T47D (cell line): ENCODE results near the gene ADD3.
A peak's percentile ranks its signal among the peaks of the same experiment; 100 is the strongest.

Experiments
- DNase-seq, 2 experiments: peaks; one replicate each; pipeline versions ENCODE4 v3.0.0 to v3.0.0-alpha.2; 2011 to 2012; ENCODE audit warnings: low read depth in 1 of 2, low spot score in 1 of 2
- JUND ChIP-seq: IDR thresholded peaks from 2 replicates; pipeline ENCODE4 v1.6.1; 2012; ENCODE audit warnings: low read depth
- in situ Hi-C: cut with HindIII; loops from 2 replicates; pipeline ENCODE4 v1.10.0; 2016; ENCODE audit warnings: low sequenced_read_pairs, low pct_unique_long_range_greater_than_20kb

ADD3 gene, protein sequence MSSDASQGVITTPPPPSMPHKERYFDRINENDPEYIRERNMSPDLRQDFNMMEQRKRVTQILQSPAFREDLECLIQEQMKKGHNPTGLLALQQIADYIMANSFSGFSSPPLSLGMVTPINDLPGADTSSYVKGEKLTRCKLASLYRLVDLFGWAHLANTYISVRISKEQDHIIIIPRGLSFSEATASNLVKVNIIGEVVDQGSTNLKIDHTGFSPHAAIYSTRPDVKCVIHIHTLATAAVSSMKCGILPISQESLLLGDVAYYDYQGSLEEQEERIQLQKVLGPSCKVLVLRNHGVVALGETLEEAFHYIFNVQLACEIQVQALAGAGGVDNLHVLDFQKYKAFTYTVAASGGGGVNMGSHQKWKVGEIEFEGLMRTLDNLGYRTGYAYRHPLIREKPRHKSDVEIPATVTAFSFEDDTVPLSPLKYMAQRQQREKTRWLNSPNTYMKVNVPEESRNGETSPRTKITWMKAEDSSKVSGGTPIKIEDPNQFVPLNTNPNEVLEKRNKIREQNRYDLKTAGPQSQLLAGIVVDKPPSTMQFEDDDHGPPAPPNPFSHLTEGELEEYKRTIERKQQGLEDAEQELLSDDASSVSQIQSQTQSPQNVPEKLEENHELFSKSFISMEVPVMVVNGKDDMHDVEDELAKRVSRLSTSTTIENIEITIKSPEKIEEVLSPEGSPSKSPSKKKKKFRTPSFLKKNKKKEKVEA

DNA sequence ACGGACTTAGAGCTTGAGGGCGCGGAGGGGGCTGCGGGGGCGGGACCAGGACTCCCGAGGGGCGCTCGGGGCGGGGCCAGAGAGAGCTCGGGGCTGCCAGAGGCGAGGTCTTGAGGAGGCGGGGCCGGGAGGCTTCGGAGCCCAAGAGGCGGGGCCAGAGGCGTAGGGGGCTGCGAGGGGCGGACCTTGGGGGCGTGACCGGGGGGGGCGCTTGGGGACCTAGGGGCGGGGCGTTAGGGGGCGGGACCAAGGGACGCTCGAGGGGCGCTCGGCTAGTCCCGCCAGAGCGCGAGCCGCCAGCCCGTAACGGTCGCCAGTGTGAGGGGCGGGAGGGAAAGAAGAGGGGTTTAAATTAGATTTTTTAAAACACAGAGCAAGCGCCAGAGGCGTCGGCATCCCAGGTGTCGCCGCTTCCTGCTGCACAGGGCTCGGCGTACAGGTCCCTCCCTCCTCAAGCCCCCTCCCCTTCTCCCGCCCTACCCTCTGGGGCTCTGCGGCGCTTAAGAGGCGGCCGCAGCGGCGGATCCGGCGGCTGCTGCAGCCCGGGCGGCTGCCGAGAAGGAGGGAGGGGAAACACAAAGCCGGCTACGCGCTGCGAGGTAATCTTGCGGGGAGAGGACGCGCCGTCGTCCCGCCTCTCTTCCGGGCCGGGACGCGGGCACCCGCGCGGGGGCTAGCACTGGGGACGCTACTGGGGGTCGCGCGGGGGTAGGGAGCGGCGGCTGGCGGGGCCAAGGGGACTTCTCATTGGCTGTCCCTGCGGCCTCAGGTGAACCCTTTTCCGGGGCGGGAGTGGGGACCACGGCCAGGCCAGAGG lies at the start of gene ADD3:
Gene ADD3, plus strand, starts transcription at position 284 of the 817 bp plus-strand sequence. CDS start 92,670 bp downstream, outside the sequence.
- in situ Hi-C loops, result no loop called here
- no peak for TF ChIP-seq JUND
- peak; percentile 28 to 72 for DNase-seq

DNA sequence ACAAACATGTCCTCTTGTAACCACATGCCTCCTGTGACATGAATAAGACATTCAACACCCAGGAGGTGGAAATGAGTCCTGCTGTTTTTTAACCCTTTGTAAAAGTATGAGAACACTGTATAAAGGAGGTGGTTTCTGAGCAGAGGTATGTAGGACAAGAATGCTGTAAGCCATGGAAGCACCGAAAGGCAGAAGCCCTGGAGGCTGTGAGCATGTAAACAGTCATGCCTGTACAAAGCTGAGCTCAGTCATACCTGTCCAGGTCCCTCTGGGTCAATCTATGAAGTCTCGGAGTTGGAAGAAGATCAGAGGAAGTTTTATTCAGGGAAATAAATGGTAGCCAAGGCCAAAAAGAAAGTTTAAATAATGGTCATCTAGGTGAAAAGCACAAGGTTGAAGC lies 49.7 kb upstream of the ADD3 start:
- no peak for DNase-seq
- no peak for TF ChIP-seq JUND
- in situ Hi-C loops, result no loop called here

DNA sequence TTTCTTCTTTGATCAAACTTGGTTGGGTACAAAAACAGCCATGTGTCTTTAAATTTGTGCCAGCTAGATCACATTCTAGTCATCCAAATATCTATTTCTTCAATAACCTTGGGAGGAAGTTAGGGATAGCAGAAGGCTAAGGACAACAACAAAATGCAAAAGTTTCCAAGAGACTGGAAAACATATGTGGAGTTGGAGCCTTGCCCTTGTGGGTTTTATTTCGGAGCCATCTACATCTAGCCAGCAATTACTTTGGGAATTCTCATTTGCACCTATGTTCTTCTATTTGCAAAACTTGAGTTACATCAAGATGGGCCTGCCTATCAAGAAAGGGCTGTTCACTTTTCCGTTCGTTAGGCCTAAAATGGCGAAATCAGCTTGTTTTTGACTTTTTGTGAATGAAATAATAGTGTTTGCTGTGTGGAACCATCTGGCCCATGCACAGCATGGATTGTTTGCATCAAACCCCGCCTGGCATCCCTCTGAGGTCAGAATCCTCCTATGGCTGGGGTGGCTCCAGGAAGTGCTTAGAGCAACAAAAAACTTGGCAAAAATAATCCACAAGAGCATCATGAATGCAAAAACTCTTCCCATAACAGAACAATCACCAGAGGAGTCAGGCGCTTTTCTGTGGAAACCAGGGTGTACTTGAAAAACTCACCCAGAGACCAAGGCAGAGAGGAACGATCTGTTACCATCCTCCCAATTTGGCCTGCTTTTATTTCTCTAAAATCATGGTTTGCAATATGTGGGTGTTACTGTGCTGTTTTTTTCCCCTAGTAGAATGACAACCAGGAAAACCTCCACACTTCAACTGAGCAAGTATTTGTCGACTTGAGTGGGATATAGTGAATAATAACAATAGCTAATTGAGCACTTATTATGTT lies 48.3 kb upstream of the ADD3 start:
- in situ Hi-C loops, result no loop called here
- no peak for DNase-seq
- no peak for TF ChIP-seq JUND

DNA sequence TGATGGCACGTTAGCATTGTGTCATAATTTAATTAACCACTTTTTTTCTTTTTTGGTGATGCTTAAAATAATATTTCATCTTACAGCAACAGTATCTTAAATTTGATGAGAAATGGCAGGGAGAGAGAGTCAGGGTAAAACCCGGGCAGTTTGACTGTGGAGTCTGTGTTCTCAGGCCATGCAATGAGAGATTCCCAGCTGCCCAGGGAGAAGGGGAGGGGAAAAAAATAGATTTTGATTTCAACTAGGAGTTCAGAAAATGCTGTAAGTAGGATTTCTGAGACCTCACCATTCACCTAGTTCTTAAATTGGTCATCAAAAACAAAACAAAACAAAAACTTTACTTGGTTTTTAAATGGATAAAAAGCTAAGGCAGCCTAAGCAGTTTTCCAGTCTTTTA lies 47.1 kb upstream of the ADD3 start:
- in situ Hi-C loops, result no loop called here
- DNase-seq, result no peak
- TF ChIP-seq JUND, result no peak

DNA sequence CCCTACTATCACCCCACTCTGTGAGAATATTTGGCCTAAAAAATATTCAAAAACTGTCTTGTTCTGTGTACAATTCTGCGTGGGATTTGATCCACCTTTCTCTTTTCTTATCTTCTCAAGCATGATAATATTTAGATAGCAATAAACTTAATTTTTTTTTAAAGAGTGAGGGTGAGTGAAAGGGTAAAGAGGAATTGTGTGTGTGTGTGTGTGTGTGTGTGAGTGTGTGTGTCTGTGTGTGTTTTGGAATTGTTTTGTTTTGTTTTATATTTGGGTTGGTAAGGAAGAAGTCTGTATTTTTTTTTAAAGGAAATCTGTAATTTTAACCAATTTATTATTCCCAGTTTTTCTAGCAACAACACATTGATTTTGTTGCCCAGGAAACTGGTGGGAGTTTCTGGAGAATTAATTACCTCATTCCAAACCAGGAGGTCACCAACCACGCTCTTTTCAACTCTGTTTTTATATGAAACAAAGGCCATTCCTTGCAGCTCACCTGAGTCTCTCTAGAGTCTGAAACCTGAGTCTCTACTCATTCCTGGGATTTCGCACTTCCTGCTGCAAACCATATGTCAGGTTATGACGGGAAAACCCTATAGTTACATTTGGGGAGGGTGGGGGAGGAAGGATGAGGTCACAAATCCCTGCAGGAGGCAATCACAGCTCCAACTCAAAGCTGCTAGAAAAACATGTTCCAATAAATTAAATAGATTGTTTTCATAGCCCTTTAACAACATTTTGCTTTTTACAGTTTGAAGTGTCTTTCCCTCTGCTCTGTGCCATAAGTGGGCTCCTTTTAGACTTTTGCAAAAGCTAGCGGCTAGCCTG lies 46.4 kb upstream of the ADD3 start:
- no peak for DNase-seq
- in situ Hi-C loops, result no loop called here
- no peak for TF ChIP-seq JUND

DNA sequence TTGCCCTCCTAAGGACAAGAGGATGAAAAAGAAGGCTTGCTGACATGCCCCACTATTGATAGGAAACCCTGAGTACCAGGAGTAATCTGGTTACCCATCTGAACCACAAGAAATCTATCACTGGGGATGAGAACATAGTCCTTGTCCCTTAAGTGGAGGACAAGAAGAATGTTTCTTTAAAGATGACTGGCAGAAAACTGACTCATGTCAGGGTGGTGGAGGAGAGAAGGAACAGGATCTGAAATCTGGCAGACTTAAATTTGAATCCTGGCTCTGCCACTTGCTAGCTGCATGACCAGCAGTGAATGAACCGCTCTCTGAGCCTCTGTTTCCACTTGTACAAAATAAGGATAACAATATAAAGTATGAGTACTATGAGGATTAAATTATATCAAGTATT lies 45.5 kb upstream of the ADD3 start:
- no peak for DNase-seq
- no peak for TF ChIP-seq JUND
- in situ Hi-C loops, result no loop called here

DNA sequence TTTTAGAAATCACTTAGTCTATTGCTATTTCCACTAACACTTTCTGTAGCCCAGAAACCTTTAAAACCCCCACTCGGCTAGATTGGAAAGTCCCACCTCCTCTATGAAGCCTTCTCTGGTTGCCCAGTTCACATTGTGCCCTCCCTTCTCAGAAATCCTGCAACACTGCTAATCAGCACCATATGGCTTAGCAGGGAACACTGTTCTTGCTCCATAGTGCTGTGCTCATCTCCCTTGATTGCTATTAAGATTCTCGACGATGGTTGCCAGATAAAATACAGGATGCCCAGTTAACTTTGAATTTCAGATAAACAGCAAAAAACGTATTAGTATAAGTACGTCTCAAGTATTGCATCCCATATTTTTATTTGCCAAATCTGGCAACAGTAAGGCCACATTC lies 44.3 kb upstream of the ADD3 start:
- no peak for DNase-seq
- TF ChIP-seq JUND, result no peak
- in situ Hi-C loops, result no loop called here

DNA sequence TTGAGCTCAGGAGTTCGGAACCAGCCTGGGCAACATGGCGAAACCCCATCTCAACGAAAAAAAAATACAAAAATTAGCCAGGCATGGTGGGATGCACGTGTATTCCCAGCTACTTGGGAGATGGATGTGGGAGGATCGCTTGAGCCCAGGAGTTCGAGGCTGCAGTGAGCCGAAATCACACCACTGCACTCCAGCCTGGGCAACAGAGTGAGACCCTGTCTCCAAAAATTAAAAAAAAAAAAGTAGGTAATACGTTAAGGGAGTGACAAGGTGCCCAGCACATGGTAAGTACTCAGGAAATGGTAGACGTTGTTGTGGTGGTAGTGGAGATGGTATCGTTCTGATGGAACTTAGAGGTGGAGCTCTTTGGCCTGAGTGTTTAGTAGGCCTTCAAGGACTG lies 43.5 kb upstream of the ADD3 start:
- in situ Hi-C loops, result no loop called here
- TF ChIP-seq JUND, result no peak

DNA sequence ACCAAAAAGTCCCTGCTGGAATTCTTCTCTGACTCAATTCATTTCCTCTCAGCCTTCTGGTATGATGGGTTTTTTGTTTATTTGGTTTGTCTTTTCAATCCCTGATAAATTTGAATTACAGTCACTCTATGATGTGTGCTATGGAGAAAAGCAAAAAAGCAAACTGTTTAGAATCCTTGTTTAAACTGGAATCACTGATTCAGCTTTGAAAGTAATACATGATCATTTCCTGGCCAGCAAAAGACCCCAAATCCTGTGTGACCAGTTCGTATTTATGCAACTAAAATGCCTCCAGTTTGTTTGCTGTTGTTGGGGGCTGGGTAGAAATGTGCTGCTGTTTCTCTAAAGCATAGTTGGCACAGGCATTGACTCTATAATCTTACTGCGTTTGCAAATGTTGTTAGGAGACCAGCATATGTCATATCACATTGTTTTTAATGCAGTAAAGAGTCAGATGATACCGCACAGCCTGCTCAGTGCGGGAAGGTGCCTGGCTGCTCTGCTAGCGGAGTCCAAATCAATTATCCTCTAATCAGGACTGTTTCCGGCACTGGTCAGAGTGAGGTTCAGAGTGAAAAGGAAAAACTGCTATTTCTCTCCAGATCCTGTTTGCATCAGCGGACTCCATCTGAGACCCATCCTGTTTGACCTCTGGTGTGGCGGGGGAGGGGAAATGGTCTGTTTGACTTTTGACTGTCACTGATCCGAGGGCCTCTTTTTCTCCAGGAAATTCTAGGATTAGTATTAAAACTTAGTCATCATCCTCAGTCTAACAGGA lies 40.6 kb upstream of the ADD3 start:
- in situ Hi-C loops, result no loop called here
- no peak for TF ChIP-seq JUND

More for the DNA sequence above, 43.5 kb upstream of the ADD3 start:
- DNase-seq, result no peak

DNA sequence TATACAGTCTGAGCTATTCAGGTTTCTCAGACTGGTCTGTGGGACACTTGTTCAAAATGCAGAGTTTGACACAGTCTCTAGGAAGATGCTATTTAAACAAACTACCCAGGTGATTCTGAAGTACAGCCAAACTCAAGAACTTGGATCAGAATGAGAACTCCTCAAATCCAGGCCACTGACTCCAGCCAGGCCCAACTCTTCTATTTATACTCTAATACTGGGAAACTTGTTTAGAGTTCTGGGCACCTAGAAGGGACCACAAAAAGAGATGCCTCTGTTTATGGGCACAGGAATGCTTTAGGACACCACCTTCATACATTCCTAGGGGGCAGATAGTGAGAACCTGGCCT lies 40.1 kb upstream of the ADD3 start:
- in situ Hi-C loops, result no loop called here
- DNase-seq, result no peak
- no peak for TF ChIP-seq JUND

More for the DNA sequence above, 40.6 kb upstream of the ADD3 start:
- DNase-seq, result peak in 1 of 2 experiments; percentile 25
